GM10266 (cell line): Measurements from ENCODE around the gene CALCOCO1.

Experiments used
- DNase-seq: peaks from one replicate; pipeline ENCODE4 v3.0.0; 2012; ENCODE audit errors: extremely low spot score
- TF ChIP-seq, protein P1 (sequence below): IDR thresholded peaks from 2 replicates; pipeline ENCODE4 v1.5.1; 2012; ENCODE audit warnings: mild to moderate bottlenecking, low read depth; ENCODE audit not compliant: control insufficient read depth, insufficient read depth; ENCODE audit errors: missing control alignments

CALCOCO1 gene

DNA sequence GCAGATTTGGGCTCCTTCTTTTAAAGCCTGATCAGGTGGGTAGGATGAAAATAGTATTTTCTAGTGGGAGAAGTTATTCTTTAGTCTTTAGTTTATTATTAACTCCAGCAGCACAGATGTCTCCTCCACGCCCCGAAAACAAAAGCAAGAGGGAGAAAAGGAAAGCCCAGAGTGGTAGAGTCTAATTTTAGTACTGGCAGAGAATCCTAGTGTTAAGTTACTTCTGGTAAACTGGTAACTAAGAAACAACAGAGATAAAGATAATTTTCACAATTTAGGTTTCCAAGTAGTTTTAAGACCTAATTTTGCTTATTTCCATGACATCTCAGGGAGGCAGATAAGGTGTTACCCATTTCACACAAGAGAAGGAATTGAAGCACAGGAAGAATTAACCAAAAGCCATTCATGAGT is 67.7 kb downstream of the CALCOCO1 start:
- DNase-seq, result no peak
- TF ChIP-seq, protein P1, sequence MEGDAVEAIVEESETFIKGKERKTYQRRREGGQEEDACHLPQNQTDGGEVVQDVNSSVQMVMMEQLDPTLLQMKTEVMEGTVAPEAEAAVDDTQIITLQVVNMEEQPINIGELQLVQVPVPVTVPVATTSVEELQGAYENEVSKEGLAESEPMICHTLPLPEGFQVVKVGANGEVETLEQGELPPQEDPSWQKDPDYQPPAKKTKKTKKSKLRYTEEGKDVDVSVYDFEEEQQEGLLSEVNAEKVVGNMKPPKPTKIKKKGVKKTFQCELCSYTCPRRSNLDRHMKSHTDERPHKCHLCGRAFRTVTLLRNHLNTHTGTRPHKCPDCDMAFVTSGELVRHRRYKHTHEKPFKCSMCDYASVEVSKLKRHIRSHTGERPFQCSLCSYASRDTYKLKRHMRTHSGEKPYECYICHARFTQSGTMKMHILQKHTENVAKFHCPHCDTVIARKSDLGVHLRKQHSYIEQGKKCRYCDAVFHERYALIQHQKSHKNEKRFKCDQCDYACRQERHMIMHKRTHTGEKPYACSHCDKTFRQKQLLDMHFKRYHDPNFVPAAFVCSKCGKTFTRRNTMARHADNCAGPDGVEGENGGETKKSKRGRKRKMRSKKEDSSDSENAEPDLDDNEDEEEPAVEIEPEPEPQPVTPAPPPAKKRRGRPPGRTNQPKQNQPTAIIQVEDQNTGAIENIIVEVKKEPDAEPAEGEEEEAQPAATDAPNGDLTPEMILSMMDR, result no peak

DNA sequence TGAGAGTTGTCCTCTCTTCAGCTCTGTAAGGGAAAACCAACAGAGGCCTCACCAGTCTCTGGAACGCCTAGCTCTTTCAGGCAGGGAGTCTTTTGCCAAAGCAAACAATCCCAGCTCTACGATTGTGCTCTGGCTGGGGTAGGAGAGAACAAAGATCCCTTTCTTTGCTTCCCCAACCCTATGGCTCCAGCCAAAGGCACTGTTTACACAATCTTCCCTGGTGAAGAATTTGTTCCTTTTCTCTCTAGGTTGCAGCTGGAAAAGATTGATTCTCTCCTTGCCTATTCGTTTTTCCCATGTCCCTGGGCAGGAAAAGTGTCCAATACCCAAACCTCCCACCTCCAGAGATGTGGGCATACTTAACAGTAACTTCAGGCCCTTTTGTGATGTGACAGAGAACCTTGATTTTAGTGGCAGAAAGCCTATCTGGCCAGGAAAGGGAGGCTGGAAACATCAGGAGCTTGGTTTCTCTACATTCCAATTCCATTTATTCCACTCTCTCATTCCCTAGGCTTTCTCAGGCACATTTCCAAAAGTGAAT is 68.2 kb downstream of the CALCOCO1 start:
- TF ChIP-seq, protein P1, result no peak
- DNase-seq, result no peak
